Kidney tubule cell (primary cell): ENCODE measurements around the gene HMGCS2.
"Not testable (repeated sequence)": the region's sequence is repeated elsewhere in the genome, so short reads cannot be mapped to it uniquely, and the experiment has no call there.

Experiments
- DNase-seq: peaks from one replicate; pipeline ENCODE4 v3.0.0-alpha.2; 2018; ENCODE audit warnings: low spot score

The HMGCS2 gene

DNA sequence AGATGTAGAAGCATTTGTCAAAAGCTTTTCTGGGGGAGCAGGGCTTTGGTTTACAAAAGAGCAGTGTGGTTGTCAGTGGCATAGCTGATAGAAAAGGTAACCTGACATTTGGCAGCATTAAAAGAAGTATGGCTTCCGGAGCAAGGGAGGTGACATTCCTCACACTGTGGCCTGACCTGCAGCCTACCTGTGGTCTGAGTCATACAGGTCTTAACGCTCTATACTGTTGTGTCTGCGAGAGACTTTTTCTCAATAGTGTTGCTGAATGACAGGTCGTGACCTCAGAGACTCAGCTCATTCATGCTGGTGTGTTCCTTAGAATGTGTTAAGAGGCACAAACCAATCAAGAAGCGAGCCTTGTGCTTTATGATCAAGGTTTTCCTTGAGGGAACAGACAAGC lies 37.6 kb downstream of the HMGCS2 start:
- peak; percentile 73 for DNase-seq

DNA sequence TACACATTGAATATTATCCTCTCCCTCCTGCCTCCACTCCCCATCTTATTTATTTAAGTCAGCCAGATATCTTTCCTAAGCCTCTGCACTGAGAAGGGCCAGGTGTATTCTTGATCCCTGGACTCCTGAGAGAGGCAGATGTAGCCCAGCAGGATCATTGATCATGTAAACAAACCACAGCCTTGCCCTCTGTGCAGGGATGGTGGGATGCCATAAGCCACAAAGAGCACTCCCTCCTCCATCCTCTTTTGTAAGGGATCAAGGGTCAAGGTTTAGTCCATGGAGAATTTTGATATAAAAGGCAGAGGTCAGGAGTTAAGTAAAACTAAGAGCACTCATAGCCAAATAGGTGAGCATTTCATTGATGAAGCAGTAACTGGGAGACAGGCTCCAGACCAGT lies 39.7 kb downstream of the HMGCS2 start:
- no peak for DNase-seq

DNA sequence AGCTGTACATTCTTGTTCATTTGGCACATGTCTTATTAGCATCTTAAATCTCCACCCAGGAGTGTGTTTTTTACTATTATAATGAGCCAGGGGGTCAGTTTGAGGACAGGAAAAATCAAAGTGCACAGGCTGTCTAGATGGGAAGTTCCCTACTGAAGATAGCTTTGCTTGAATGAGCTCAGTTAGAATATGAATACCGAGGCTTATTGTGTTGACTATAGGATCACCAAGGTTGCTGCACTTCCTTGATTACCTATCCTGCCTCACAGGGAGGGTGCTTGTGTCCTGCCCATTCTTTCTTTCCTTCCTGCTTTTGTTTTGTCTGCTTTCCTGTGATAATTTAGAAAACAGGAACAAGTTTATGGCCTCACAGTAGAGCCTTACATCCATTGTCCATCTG lies 40.7 kb downstream of the HMGCS2 start:
- peak; percentile 62 for DNase-seq

DNA sequence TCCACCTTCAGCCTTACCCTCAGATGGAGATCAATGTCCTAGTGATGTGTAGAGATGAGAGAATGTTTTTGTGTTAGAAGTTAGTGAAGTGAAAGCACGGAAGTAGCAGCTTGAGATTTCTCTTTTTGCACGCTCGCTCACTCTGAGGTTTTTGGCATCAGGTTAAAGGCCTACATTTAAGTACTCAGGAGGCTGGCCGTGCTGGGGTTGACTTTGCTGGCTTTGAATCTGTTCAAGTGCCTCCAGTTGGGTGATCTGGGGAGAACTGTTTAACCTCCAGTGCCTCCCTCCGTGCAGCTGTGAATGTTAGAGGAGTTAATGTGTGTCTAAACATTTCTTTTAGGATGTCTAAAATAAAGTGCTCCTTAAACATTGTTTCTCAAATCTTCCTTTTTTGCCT lies 43.1 kb downstream of the HMGCS2 start:
- no peak for DNase-seq

DNA sequence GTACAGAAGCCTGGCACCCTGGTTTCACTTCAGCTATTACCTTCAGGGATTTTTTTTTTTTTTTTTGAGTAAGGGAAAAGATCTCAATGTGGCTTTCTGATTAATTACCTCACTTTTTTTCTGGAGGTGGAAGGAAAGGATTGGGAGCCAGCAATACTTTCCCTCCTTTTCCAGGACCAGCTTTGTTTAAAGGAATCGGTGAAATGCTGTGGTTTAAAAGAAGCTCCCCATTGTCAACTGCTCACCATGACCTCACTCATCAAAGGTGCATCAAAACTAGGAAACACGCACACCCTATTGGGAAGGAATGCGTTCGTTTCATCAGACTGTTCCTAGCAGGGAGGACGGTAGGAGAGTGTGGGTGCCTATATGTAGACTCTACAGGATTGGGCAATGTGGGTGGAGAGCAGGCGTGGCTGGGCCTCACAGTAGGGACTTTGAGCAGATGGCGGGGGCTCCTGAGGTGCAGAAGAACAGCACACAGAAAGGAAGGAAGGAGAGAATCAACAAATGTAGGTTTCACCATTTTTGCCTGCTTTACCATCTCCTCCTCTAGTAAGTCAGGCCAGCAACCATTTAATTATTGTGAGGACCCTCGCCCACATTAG lies 44.0 kb downstream of the HMGCS2 start:
- DNase-seq = no peak

DNA sequence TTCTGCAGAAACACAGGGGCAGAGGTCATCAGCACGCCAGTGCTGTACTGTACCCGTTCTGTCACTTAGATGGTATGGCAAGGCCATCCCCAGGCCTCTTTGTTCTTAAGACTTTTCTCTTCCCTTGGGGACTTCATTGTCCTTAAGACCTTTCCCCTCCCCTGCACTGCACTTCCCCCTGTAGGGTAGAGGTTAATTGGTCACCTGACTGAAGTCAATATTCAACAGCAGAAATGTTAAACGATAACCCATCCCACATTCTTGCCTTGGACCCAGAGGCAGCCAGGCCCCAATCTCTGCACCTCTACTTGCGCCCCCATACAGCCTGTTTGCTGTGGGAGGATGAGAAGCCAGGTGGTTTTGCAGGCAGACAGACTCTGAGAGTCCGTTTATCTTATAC lies 46.8 kb downstream of the HMGCS2 start:
- no peak for DNase-seq

DNA sequence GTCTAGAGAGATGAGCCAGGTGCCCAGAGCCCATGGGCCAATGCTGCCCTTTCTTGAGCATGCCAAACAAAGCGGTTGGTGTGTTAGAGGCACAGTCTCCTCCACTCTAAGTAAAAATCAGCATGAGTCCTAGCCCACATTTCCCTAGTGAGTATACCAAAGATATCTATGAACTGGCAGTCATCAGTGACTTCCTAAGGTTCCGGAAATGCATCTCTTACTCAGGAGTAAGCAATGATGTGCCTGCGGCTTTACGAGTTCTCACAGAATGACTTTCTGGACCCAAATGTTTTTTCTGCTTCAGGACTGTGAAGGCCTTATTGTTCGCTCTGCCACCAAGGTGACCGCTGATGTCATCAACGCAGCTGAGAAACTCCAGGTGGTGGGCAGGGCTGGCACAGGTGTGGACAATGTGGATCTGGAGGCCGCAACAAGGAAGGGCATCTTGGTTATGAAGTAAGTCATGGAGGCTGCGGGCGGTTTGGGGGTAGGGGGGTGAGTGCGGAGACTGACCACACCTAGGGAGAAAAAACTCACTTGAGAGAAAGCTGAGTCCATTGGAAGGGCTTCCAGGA lies 47.8 kb downstream of the HMGCS2 start:
- no peak for DNase-seq

DNA sequence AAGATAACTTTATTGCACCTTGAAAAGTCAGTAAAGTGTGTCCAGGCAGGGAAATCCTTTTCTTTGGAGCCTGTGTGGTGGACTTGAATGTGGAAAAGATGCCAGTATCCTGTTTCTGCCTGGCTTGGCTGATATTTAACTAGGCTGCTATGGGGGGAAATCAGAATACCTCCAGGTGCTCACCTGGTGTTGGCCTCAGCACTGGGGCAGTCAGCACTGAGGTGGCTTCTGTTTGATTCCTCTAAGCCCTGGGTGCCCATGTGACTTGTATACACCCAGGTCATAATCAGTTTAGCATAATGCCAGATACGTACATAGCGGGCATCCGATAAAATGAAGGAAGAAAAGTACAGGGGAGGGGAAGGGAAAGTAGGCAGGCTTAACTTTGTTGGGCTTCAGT lies 49.7 kb downstream of the HMGCS2 start:
- DNase-seq = peak; percentile 34

DNA sequence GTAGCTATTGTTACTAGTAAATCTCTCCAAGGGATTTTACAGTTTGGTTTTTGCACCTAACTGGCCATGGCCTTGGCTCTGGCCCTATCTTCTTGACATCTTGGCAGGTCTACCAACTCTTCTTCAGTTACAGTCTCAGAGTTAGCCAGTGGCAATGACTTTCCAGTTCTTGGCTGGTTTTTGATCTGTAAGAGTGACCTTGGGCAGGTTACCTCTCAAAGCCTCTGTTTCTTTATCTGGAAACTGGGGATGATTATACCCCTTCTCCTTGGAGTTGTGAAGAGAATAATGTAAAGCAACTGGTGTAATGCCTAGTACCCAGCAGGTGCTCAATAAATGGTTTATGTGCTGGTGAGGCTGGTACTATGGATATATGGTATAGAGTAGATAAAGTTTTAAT lies 50.3 kb downstream of the HMGCS2 start:
- DNase-seq = no peak

DNA sequence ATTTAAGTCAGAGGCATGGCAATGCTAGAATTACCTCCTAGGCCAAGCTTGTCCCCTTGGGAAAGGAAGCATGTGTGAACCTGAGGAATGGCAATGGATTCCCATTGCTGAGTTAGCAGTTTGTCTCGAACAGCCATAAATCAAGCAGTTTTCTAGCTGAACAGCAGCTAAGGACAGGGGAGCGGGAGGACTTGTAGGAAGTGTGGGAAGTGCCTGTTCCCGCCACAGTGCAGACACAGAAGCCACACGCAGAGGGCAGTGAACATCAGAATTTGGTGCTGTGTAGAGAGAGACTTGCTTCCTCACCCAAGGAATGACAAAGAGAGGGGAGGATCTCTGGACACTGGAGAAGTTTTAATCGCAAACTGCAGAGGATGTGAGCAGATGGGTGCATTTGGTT lies 53.2 kb downstream of the HMGCS2 start:
- DNase-seq = peak; percentile 33

DNA sequence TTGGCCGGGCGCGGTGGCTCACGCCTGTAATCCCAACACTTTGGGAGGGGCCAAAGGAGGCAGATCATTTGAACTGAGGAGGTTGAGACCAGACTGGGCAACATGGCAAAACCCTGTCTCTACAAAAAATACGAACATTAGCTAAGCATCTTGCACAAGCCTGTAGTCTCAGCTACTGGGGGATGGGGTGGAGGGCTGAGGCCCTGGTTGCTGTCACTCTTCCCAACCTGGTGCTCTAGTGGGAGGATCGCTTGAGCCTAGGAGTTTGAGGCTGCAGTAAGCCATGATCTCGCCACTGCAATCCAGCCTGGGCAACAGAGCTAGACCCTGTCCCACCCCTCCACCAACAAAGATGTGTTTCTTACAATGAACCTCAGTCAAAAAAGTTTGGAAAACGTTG lies 54.1 kb downstream of the HMGCS2 start:
- no peak for DNase-seq

DNA sequence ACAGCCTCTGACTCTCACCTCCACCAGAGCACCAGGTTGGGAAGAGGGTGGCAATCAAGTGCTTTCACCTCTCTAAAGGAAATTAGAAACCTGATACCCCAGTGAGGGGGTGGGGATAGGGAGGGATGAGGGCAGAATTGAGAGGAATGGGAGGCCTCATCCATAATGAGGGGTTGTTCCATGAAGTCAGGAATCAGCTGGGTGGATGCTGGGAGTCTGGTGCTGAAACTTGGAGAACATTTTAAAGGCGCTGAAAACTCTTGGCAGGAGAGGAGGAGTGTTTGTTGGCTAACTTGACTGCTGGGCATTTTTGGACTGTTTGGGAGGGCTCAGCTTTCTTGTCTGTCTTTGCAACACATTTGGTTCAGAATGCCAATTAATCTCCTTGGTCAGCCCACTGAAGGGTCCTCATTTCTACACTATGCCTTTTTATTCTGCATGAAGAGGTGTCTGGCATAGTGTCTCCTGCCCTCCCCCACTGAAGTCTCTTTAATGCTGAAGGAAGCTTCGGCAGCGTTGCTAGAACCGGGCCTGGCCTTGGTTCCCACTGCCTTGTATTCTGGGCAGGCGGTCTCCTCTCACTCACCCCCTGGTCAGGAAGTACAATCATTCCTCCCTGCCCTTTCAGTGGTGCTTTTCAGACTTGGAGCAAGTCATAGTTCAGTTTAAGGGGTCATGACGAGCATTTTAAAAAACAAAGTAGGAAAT lies 54.8 kb downstream of the HMGCS2 start:
- DNase-seq = no peak

DNA sequence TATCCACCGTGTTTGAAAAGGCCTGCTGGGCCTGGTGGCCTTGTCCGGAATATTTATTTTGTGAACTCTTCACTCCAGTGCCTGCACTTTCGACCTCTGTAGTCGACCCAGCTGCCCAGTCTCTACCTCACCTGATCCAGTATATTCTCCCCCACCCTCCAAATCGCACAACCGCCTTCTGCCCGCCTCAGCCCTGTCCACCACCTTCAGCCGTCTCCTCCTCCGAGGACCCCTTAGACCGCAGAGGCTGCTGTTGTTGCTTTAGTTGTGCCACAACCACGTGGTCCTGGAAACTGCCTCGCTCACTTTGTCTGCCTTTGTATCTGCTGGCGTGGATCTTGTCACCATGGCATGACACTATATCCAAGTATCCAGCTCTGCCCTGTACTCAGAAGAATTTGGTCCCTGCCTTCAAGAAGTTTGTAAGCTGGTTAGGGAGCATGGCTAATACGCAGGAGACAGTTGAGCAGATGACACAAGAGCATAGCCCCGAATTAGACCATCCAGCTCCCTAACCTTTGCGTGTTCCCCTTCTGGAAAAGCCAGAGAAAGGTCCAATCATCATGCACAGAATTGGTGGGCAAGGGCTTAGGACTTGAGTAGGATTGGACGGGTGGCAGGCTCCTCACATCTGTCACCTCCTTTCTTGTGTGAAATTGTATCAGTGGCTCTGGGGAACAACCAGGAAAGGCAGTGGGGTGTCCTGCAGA lies 55.5 kb downstream of the HMGCS2 start:
- peak; percentile 29 for DNase-seq

DNA sequence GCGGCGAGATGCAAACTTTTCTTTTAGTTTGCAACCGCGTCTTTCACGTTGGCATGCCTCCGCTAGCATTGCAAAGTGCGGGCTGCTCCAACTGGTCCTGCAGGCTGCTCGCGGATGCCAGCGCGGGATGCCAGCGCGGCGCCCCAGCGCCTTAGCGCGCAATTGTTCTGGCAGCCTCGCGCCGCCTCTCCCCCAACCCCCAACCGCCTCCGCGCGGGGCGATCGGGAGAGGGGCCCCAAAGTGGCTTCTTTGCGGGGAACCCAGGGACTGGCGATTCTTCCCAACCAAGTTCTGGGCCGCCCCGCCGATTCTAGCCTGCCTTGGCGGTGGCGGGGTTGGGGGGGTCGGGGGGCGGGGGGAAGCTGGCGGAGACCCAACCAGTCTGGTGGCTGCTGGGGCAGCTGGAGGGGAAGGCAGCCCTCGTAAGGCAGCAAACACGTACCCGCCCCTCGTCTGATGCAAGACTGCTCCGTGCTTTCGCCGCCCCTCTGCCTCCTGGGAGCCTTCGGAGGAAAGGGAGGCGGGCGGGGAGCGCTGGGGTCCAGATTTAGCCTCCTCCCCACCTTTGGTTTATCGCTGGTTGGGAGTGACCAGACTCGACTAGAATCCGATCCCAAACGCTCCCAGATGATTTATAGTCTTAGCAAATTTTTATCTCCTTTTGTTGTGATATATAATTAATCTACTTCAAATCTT lies 56.2 kb downstream of the HMGCS2 start:
- DNase-seq = peak; percentile 74

DNA sequence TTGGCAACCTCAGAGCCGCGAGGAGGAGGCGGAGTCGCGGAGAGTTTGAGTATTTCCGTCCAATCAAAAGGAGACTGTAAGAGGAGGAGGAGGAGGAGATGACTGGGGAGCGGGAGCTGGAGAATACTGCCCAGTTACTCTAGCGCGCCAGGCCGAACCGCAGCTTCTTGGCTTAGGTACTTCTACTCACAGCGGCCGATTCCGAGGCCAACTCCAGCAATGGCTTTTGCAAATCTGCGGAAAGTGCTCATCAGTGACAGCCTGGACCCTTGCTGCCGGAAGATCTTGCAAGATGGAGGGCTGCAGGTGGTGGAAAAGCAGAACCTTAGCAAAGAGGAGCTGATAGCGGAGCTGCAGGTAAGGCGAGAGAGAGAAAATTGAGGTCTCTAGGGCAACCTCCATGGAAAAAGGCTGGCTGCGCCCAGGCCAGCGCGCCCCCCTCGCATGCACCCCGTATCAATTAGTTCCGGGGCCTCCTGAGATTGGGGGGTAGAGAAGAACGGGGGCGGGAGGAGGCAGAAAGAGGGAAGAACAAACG lies 56.8 kb downstream of the HMGCS2 start, which contains the start of gene PHGDH:
TSS of gene PHGDH (plus strand) at position 131 of the 538 bp plus-strand sequence. CDS start at position 220, 89 bp downstream.
- peak; percentile 84 for DNase-seq

DNA sequence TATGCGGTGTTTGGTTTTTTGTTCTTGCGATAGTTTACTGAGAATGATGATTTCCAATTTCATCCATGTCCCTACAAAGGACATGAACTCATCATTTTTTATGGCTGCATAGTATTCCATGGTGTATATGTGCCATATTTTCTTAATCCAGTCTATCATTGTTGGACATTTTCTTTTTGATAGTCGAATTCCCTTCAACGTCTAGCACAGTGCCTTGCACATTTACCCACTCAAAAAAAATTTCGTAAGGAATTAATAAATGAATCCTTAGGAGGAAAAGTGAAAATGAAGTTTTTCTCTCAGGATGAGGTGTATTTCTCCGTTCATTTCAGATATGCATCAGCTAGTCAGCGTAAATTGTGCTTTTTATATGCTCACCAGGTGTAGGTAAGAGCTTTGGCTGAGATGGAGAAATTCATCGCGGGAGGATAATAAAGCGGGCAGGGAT lies 57.3 kb downstream of the HMGCS2 start:
- not testable (repeated sequence) for DNase-seq

DNA sequence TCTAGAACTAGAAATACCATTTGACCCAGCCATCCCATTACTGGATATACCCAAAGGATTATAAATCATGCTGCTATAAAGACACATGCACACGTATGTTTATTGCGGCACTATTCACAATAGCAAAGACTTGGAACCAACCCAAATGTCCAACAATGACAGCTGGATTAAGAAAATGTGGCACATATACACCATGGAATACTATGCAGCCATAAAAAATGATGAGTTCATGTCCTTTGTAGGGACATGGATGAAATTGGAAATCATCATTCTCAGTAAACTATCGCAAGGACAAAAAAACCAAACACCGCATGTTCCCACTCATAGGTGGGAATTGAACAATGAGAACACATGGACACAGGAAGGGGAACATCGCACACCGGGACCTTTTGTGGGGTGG lies 62.1 kb downstream of the HMGCS2 start:
- DNase-seq = not testable (repeated sequence)

DNA sequence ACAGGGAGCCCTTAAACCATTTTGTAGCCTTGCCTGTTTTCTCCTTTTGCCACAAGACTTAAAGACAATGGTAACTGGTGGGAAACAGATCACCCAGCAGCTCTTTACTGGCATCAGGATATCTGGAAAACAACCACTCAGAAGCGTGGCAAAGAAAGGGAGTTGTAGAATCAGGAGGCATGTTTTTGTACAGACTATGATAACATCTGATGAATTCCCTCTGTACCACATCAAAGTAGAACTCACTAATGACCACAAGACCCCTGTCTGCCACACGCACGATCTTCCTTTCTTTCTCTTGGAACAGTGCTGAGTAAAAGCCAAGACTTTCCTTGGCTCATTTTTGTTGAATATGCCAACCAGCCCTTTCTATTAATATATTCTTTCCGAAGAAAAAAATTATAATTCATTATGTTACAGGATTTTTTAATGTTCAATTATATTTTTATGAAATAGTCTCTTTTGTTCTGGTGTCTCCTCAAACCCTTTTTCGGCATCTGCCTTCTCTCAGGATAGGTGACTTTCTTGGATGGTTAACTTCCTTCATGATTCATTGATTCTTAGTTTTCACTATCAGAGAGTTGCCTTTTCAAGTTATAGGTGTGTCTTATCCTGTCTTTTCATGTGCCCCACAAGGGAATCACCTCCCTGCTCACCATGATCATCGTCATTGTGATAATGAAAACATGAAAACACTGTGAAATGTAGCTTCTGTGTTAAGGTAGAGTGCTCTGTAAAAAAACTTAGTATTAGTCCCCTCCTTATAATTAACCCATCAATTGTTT lies 64.8 kb downstream of the HMGCS2 start:
- DNase-seq = no peak

DNA sequence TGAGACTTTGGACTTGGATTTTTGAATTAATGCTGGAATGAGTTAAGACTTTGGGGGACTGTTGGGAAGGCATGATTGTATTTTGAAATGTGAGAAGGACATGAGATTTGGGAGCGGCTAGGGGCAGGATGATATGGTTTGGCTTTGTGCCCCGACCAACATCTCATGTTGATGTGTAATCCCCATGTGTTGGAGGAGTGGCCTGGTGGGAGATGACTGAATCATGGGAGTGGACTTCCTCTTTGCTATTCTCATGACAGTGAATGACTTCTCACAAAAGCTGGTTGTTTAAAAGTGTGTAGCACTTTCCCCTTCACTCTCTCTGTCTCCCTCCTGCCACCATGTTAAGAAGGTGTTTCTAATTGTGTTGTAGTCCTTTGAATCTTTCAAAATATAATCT lies 66.3 kb downstream of the HMGCS2 start:
- peak; percentile 57 for DNase-seq

DNA sequence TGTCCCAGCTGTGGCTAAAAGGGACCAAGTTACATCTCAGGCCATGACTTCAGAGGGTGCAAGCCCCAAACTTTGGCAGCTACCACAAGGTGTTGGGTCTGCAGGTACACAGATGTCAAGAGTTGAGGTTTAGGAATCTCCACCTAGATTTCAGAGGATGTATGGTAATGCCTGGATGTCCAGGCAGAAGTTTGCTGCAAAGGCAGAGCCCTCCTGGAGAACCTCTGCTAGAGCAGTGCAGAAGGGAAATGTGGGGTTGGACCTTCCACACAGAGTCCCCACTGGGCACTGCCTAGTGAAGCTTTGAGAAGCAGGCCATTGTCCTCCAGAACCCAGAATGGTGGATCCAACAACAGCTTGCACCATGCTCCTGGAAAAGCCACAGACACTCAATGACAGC lies 67.0 kb downstream of the HMGCS2 start:
- DNase-seq = no peak

DNA sequence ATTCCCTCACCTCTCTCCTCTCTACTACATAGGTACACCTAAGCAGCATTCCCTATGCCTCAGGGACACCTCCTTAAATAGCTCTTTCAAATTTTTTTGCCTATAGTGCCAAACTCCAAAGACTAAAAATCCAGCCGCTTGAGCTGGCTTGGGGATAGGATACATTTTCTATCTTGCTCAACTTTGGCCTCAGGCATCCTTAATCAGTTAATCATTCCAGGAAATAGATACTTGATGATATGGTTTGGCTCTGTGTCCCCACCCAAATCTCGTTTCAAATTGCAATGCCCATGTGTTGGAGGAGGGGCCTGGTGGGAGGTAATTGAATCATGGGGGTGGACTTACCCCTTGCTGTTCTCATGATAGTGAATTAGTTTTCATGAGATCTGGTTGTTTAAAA lies 68.4 kb downstream of the HMGCS2 start:
- no peak for DNase-seq
